Body of pancreas (tissue), 4 donors: ENCODE measurements around the gene ZDHHC5. TPM values are rescaled to one million over a fixed set of nuclear protein-coding genes. Genes with fewer than 3 reads are reported as not detected.

Experiments used
- ATAC-seq: fragments of 150-250 bp; one replicate; pipeline ENCODE4 v1.9.1; 2016
- DNase-seq, 4 donors: peaks; one replicate each; pipeline ENCODE4 v3.0.0-alpha.2; 2019
- H3K27ac ChIP-seq, 4 donors: fragments of 200-600 bp; sonication (generic); 1 replicate in 3 of 4; 2 replicates in 1 of 4; pipeline versions ENCODE4 v1.5.1 to v1.6.1; 2016 to 2019; ENCODE audit warnings: mild to moderate bottlenecking in 1 of 4, mixed read lengths in 1 of 4, moderate library complexity in 1 of 4
- H3K27me3 ChIP-seq, 2 donors: fragments of 200-600 bp; sonication (generic); one replicate each; pipeline ENCODE4 v1.6.0; 2016; ENCODE audit warnings: mild to moderate bottlenecking in 1 of 2
- H3K36me3 ChIP-seq, 2 donors: fragments of 200-600 bp; sonication (generic); replicated peaks in 1 of 2; 2 replicates each; pipeline ENCODE4 v1.5.1; 2016; ENCODE audit warnings: low read depth in 2 of 2; ENCODE audit not compliant: insufficient read depth in 1 of 2
- H3K4me1 ChIP-seq: fragments of 200-600 bp; sonication (generic); one replicate; pipeline ENCODE4 v1.6.0; 2016
- H3K4me3 ChIP-seq, 2 donors: fragments of 200-600 bp; sonication (generic); 1 replicate in 1 of 2; 2 replicates in 1 of 2; pipeline ENCODE4 v1.5.1; 2016 to 2019
- H3K9me3 ChIP-seq, 3 donors: fragments of 200-600 bp; sonication (generic); 1 replicate in 2 of 3; 2 replicates in 1 of 3; pipeline ENCODE4 v1.5.1; 2016
- POLR2A ChIP-seq, 3 donors: fragments of 450-650 bp; IDR thresholded peaks; one replicate each; pipeline ENCODE4 v1.6.1; 2016; ENCODE audit warnings: antibody characterized with exemption in 3 of 3, mild to moderate bottlenecking in 2 of 3
- WGBS, 2 donors: methylation state at CpG; one replicate each; pipeline ENCODE4 v1.1.5; 2017; 5-methylcytosine and 5-hydroxymethylcytosine counted together
- intact Hi-C: fragments of 100-400 bp; cut with DNase I; formaldehyde crosslinking; loops from one replicate; pipeline ENCODE4 v1.15.1; 2023
- total RNA-seq, 2 donors: library from RNA; depleted of rRNA; stranded (reverse); fragments of >200 nt; gene quantifications; one replicate each; pipeline ENCODE4 v1.1.0, GENCODE V29; 2016
- TF ChIP-seq, protein P1 (sequence below), 7 experiments: fragments of 450-650 bp in 4 of 7; fragments of 200-600 bp in 3 of 7; sonication (generic) in 3 of 7; IDR thresholded peaks; one replicate each; pipeline ENCODE4 v1.5.1; 2016 to 2019; ENCODE audit warnings: antibody characterized with exemption in 7 of 7

ZDHHC5 gene
- total RNA-seq, 2 donors from 2014 or later = 17.6 to 48.5 TPM

DNA sequence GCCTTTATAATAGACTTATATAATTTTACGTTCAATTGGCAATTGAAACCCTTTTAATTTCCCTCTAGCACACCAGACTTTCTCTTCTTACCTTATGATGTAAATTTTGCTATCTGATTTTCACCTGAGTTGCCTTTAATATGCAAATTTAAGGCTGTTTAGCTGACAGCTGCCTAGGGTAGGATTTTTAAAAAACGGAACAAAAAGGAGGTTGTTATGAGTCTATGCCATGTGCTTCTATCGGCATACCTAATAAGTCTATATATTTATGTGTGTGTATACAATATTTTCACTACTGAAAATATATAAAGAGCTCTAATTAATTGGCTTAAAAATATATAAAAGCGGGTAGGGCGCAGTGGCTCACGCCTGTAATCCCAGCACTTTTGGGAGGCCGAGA is 61.6 kb downstream of the ZDHHC5 start:
- no peaks in the 10 kb centered on the region for H3K36me3 ChIP-seq
- no peak overlapping the region for H3K27ac ChIP-seq
- H3K27me3 ChIP-seq = no peaks in the 10 kb centered on the region
- no peak overlapping the region for H3K4me3 ChIP-seq
- no peaks in the 10 kb centered on the region for H3K4me1 ChIP-seq
- DNase-seq = no peak
- ATAC-seq = no peak
- no peak for TF ChIP-seq POLR2A (IDR thresholded peaks at IDR 0.05)
- TF ChIP-seq, protein P1, sequence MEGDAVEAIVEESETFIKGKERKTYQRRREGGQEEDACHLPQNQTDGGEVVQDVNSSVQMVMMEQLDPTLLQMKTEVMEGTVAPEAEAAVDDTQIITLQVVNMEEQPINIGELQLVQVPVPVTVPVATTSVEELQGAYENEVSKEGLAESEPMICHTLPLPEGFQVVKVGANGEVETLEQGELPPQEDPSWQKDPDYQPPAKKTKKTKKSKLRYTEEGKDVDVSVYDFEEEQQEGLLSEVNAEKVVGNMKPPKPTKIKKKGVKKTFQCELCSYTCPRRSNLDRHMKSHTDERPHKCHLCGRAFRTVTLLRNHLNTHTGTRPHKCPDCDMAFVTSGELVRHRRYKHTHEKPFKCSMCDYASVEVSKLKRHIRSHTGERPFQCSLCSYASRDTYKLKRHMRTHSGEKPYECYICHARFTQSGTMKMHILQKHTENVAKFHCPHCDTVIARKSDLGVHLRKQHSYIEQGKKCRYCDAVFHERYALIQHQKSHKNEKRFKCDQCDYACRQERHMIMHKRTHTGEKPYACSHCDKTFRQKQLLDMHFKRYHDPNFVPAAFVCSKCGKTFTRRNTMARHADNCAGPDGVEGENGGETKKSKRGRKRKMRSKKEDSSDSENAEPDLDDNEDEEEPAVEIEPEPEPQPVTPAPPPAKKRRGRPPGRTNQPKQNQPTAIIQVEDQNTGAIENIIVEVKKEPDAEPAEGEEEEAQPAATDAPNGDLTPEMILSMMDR (IDR thresholded peaks at IDR 0.05) = no peak
- intact Hi-C loops = no loop called here
- 92 to 96% methylated on average over 7 of the region's 7 CpGs for WGBS, 2 donors
- no peaks in the 10 kb centered on the region for H3K9me3 ChIP-seq

DNA sequence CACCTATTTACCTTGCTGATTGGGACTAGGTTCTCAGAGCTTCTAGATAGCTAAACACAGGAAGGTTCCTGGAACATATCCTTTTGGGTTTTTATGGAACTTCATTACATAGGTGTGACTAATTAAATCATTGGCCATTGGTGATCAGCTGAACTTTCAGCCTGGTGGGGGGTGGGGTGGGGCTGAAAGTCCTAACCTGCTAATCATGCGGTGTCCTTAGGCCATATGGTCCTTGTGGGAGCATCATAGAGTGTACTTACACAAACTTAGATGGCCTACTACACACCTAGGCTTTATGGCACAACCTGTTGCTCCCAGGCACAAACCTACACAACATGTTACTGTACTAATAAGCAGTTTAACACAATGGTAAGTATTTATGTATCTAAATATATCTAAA is 64.7 kb downstream of the ZDHHC5 start:
- WGBS, 2 donors = 95 to 100% methylated on average over 1 of the region's 1 CpG
- H3K36me3 ChIP-seq = no peaks in the 10 kb centered on the region
- H3K4me3 ChIP-seq = no peak overlapping the region
- TF ChIP-seq, protein P1 (IDR thresholded peaks at IDR 0.05) = no peak
- no peak for TF ChIP-seq POLR2A (IDR thresholded peaks at IDR 0.05)
- no peaks in the 10 kb centered on the region for H3K27me3 ChIP-seq
- intact Hi-C loops = no loop called here
- no peaks in the 10 kb centered on the region for H3K4me1 ChIP-seq
- H3K27ac ChIP-seq = no peak overlapping the region
- no peak for DNase-seq
- no peak for ATAC-seq
- no peaks in the 10 kb centered on the region for H3K9me3 ChIP-seq

DNA sequence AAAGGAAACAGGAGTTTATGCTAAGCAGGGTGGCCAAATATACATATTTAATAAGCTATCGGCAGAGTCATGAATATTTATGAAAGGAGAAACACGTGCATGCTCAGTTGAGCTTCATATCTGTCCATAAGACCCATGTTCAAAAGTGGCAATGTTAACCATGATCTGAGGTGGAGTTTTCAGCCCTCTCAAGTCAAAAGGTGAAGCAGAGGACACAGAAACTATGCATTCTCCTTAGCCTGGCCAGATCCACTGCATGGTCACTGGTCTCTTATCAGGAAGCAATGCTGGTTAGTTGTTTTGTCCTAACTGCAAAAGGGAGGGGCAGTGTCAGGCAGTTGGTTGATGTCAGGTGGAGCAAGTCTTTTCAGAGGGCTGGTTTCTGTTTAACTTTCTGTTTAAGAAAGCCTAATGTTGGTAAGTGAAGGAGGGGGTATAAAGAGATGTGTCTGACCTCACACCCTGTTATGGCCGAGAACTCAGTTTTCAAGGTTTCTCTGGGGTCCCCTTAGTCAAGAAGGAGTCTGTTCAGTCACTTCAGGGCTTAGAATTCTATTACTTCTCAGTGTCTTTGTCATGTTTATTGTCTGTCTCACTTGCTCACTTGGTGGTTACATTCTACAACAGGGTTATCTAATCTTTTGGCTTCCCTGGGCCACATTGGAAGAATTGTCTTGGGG is 67.8 kb downstream of the ZDHHC5 start:
- DNase-seq = no peak
- ATAC-seq = no peak
- no peak overlapping the region for H3K27ac ChIP-seq
- no peak overlapping the region for H3K4me3 ChIP-seq
- intact Hi-C loops = no loop called here
- TF ChIP-seq POLR2A (IDR thresholded peaks at IDR 0.05) = no peak
- TF ChIP-seq, protein P1 (IDR thresholded peaks at IDR 0.05) = no peak
- H3K9me3 ChIP-seq = no peaks in the 10 kb centered on the region
- H3K36me3 ChIP-seq = no peaks in the 10 kb centered on the region
- H3K4me1 ChIP-seq = peaks cover 4% of the 10 kb centered on the region
- H3K27me3 ChIP-seq = no peaks in the 10 kb centered on the region
- 63 to 72% methylated on average over 3 of the region's 3 CpGs for WGBS, 2 donors

DNA sequence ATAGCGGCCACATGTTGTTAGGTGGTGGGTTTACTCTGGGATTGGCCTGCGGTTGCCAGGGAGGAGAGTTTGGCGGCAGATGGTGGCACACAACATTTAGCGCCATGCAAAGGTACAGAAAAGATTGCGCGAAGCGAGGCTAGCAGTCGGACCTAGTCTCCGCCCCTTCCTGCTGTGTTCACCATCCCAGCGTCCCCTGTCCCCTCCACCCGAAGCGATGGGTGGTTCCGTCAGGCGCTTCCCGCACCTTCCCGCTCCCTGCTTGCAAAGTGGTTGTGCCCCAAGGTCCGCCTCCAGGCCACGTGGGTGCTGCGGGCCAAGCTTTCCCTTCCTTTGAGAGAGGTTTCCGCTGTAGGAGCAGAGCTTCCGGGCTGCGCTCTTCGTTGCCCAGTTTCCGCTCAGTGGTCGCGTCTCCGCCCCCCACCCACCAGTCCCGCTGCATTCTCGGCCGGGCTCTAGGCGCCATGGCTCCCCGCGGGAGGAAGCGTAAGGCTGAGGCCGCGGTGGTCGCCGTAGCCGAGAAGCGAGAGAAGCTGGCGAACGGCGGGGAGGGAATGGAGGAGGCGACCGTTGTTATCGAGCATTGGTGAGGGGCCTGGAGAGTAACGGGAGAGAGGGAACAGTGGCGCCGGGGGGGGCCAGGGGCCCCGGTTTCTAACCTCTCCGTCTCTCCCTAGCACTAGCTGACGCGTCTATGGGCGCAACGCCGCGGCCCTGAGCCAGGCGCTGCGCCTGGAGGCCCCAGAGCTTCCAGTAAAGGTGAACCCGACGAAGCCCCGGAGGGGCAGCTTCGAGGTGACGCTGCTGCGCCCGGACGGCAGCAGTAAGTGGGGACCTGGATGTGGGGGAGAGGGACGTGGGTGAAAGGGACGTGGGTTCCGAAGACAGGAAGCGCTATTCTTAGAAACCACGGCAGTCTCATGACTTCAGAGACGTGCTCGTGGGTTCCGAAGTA is 73.5 kb downstream of the ZDHHC5 start, which contains the start of gene SELENOH:
Gene SELENOH (plus strand): TSS at position 360 of the 955 bp plus-strand sequence. CDS start 105 bp downstream, at position 465.
- H3K4me1 ChIP-seq = peaks cover 16% of the 10 kb centered on the region
- H3K27me3 ChIP-seq = no peaks in the 10 kb centered on the region
- intact Hi-C loops = no loop called here
- H3K36me3 ChIP-seq = no peaks in the 10 kb centered on the region
- ATAC-seq (peak; percentile 100), DNase-seq (peak; percentile 96 to 98 (median 96))
- peak within 1 kb of the TSS; percentile 81 to 91 for H3K4me3 ChIP-seq
- peak within 1 kb of the TSS; percentile 66 to 94 (median 76) for H3K27ac ChIP-seq
- peak; percentile 78 to 94 (median 94) for TF ChIP-seq POLR2A (IDR thresholded peaks at IDR 0.05)
- TF ChIP-seq, protein P1 (IDR thresholded peaks at IDR 0.05) = peak in 1 of 7 experiments; percentile 18
- WGBS, 2 donors = 1 to 2% methylated on average over 34 to 75 of the region's 75 CpGs
- H3K9me3 ChIP-seq = no peaks in the 10 kb centered on the region
